ENCODE results near the gene SIGLEC11.

The SIGLEC11 gene

DNA sequence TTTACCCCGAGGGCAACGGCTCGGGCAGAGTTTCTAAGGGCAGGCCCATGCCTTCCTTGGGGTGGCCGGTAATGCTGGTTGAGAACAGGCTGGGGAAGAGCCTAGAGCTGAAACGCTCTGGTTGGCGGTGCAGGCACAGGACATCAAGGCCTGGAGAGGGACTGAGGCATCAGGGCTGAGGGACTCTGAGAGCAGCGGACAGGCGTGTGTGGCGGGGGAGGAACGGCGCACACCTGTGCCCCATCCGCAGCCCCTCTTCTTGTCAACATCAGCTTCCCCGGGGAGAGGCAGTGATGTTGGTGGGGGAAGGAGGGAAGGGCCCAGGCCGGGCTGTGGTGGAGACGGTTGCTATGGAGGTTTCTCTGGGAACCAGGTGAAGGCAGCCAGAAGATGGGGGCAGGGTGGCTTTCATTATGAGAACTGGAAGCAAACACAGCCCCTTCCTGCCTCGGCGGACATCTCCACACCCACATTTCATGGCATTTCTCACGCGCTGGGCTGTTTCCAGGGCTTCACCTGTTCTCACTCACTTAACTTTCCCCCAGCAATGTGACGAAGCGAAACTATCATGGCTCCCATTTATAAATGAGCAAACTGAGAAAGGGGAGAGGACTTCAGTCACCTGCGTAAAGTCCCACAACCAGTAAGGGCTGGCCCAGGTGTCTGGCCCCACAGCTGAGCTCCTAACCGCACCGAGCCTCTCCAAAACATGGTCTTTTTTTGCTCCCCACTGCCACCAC lies 40.2 kb downstream of the SIGLEC11 start:
- CTCF ChIA-PET, result interaction anchor here (1.5 kb wide), 1 partner anchor 30 kb away, joined by 3 read pairs; no protein-coding TSS in a partner anchor
- POLR2A ChIA-PET, result no interaction called here
- no peak overlapping the region for H3K4me3 ChIP-seq (ENCODE audit: low read depth, low read length)
- no peak for DNase-seq (ENCODE audit: low read depth, low spot score)
- TF ChIP-seq, protein P1, sequence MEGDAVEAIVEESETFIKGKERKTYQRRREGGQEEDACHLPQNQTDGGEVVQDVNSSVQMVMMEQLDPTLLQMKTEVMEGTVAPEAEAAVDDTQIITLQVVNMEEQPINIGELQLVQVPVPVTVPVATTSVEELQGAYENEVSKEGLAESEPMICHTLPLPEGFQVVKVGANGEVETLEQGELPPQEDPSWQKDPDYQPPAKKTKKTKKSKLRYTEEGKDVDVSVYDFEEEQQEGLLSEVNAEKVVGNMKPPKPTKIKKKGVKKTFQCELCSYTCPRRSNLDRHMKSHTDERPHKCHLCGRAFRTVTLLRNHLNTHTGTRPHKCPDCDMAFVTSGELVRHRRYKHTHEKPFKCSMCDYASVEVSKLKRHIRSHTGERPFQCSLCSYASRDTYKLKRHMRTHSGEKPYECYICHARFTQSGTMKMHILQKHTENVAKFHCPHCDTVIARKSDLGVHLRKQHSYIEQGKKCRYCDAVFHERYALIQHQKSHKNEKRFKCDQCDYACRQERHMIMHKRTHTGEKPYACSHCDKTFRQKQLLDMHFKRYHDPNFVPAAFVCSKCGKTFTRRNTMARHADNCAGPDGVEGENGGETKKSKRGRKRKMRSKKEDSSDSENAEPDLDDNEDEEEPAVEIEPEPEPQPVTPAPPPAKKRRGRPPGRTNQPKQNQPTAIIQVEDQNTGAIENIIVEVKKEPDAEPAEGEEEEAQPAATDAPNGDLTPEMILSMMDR (IDR thresholded peaks at IDR 0.05; ENCODE audit: insufficient read depth, low read length, missing control alignments), result no peak

DNA sequence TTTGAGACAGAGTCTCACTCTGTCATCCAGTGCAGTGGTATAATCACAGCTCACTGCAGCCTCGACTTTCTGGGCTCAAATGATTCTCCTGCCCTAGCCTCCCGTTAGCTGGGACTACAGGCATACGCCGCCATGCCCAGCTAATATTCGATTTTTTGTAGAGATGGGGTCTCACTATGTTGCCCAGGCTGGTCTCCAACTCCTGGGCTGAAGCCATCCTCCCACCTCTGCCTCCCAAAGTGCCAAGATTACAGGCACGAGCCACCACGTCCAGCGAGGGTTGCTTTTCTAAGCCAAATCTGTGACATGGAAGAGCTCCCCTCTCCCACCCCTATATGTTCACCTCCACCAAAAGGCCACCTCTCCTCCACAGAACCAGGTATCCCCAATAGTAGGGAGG lies 42.9 kb downstream of the SIGLEC11 start:
- ChIA-PET CTCF (interaction anchor here (1.5 to 2.0 kb wide), 2 partner anchors 9 to 11 kb away, joined by 3 to 9 read pairs; partner anchors contain the start of genes ATF5 and NUP62), POLR2A (no interaction called here)
- H3K4me3 ChIP-seq (ENCODE audit: low read depth, low read length), result no peak overlapping the region
- TF ChIP-seq, protein P1 (IDR thresholded peaks at IDR 0.05; ENCODE audit: insufficient read depth, low read length, missing control alignments), result no peak
- DNase-seq (ENCODE audit: low read depth, low spot score), result no peak

DNA sequence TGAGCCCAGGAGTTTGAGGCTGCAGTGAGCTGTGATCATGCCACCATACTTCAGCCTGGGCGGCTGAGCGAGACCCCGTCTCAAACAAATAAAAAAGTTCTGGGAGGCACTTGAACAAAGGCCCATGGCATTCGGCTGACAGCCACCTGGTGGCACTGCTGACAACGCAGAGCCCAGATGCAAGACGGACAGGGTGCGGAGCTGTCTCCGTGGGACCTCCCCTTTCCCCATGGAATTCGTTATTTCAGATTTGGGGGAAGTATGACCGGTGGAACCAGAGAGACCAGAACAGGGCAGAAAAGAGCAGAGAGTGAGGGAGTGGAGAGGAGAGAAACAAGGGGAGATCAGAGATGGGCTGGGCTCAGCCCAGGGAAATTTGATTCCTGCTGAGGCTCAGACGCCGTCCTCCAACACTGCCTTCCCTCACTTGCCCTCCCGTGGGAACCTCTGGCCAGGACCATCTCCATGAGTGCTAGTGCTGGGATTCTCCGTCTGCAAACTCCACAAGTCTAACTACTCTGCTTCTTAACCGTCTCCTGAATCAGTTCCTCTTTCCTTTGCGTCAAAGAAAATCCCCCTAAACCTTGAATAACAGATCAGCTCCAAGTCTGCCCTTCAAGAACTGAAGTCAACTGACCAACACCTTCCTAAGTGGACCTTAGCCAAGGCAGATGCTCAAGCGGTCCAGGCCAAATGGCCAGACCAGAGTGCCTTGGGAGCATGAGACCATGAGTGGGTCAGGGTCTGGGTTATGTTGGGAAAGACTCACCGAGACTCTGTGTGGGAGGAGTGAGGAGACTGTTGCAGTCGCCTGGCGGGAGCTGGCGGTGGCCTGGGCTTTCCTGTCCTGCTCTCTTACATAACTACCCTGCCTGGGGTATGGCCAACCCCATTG lies 43.9 kb downstream of the SIGLEC11 start:
- TF ChIP-seq, protein P1 (IDR thresholded peaks at IDR 0.05; ENCODE audit: insufficient read depth, low read length, missing control alignments), result no peak
- DNase-seq (ENCODE audit: low read depth, low spot score), result no peak
- ChIA-PET CTCF (interaction anchor here (1.5 to 2.0 kb wide), 2 partner anchors 10 to 12 kb away, joined by 3 to 9 read pairs; partner anchors contain the start of genes ATF5 and NUP62), POLR2A (no interaction called here)
- no peak overlapping the region for H3K4me3 ChIP-seq (ENCODE audit: low read depth, low read length)

DNA sequence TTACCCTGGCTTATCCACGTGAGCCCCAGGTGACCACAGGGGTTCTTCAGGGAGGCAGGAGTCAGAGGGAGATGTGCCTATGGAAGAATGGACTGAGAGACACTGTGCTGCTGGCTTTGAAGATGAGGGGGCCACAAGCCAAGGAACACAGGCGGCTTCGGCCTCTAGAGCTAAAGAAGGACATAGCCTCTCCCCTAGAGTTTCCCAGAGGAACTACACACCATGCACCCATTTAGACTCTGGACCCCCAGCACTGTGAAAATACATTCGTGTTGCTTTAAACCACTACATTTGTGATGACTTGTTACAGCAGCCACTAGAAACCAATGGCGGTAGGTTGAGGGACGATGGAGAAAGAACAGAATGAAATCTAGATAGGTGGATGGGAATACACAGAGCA lies 45.7 kb downstream of the SIGLEC11 start:
- ChIA-PET CTCF (interaction anchor here (1.0 kb wide), 1 partner anchor 12 kb away, joined by 3 read pairs; no protein-coding TSS in a partner anchor), POLR2A (no interaction called here)
- DNase-seq (ENCODE audit: low read depth, low spot score), result no peak
- H3K4me3 ChIP-seq (ENCODE audit: low read depth, low read length), result no peak overlapping the region
- TF ChIP-seq, protein P1 (IDR thresholded peaks at IDR 0.05; ENCODE audit: insufficient read depth, low read length, missing control alignments), result no peak

DNA sequence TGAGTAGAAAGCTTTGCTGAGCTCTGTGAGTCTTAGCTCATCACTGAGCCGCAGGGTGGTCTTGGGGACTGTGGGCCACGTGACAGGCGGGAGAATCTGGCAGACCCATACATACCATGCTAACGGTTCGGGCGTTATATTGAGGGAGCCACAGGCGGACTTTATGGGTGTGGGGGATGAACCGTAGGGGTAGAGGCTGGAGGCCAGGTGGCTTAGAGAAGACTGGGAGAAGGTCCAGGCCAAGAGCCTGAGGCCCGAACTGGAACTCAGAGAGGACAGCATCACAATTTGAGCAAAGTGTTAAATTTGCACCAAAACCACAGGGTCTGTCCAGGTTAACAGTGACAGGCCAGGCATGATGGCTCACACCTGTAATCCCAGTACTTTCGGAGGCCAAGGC lies 47.3 kb downstream of the SIGLEC11 start:
- DNase-seq (ENCODE audit: low read depth, low spot score), result no peak
- TF ChIP-seq, protein P1 (IDR thresholded peaks at IDR 0.05; ENCODE audit: insufficient read depth, low read length, missing control alignments), result no peak
- H3K4me3 ChIP-seq (ENCODE audit: low read depth, low read length), result no peak overlapping the region
- ChIA-PET POLR2A (no interaction called here), CTCF (no interaction called here)
